A172 (cell line): ENCODE data around the gene TRIM27. TPM values are rescaled to one million over a fixed set of nuclear protein-coding genes. Genes with fewer than 3 reads are reported as not detected.
A peak's percentile ranks its signal among the peaks of the same experiment; 100 is the strongest.
"Not testable (repeated sequence)": the region's sequence is repeated elsewhere in the genome, so short reads cannot be mapped to it uniquely, and the experiment has no call there.

ENCODE experiments used
- DNase-seq: peaks from one replicate; pipeline ENCODE4 v3.0.0-alpha.2; 2015; ENCODE audit warnings: low spot score
- total RNA-seq: library from RNA; depleted of rRNA; stranded (reverse); fragments of >200 nt; shearing (Covaris generic); gene quantifications from 2 replicates; pipeline ENCODE4 v1.2.3, GENCODE V29; 2014

The TRIM27 gene
- total RNA-seq, 1 experiment from 2014 or later: 59.1 TPM

GRCh38 chr6:28896505-28897368 is 27.0 kb downstream of the TRIM27 start:
- peak; percentile 51 for DNase-seq

GRCh38 chr6:28895131-28895812 is 28.5 kb downstream of the TRIM27 start:
- peak; percentile 92 for DNase-seq

- DNase-seq: no peak
Measured at GRCh38 chr6:28893172-28893799, 30.5 kb downstream of the TRIM27 start.

- no peak for DNase-seq
Measured at GRCh38 chr6:28892525-28892924, 31.3 kb downstream of the TRIM27 start.

- DNase-seq: no peak
Measured at GRCh38 chr6:28887796-28888496, 35.8 kb downstream of the TRIM27 start.

- DNase-seq: no peak
Measured at GRCh38 chr6:28886079-28886439, 37.7 kb downstream of the TRIM27 start.

GRCh38 chr6:28884423-28885131 is 39.2 kb downstream of the TRIM27 start:
- no peak for DNase-seq

GRCh38 chr6:28880894-28881780 is 42.6 kb downstream of the TRIM27 start:
- DNase-seq: peak; percentile 80

GRCh38 chr6:28880519-28880893 is 43.3 kb downstream of the TRIM27 start:
- no peak for DNase-seq

- no peak for DNase-seq
Measured at GRCh38 chr6:28876710-28877109, 47.1 kb downstream of the TRIM27 start.

GRCh38 chr6:28875191-28875747 is 48.5 kb downstream of the TRIM27 start:
- no peak for DNase-seq

GRCh38 chr6:28872157-28872817 is 51.5 kb downstream of the TRIM27 start:
- DNase-seq: not testable (repeated sequence)

- no peak for DNase-seq
Measured at GRCh38 chr6:28871335-28872156, 52.2 kb downstream of the TRIM27 start.

GRCh38 chr6:28868873-28869272 is 54.9 kb downstream of the TRIM27 start:
- DNase-seq: no peak

- DNase-seq: peak; percentile 38
Measured at GRCh38 chr6:28867086-28867409, 56.7 kb downstream of the TRIM27 start.

GRCh38 chr6:28866205-28867085 is 57.3 kb downstream of the TRIM27 start:
- DNase-seq: peak; percentile 71

- DNase-seq: peak; percentile 91
Measured at GRCh38 chr6:28865401-28866204, 58.2 kb downstream of the TRIM27 start.
